Mucosa of descending colon (tissue), 3 donors: ENCODE results near the gene USP32. TPM values are rescaled to one million over a fixed set of nuclear protein-coding genes. Genes with fewer than 3 reads are reported as not detected.

ENCODE experiments used
- ATAC-seq: fragments of 200-7000 bp; cut with Tn5 transposase; one replicate; pipeline ENCODE4 v1.9.1; 2020; ENCODE audit warnings: mild to moderate bottlenecking, moderate library complexity
- DNase-seq, 3 donors: peaks; one replicate each; pipeline ENCODE4 v3.0.0-alpha.2; 2020
- H3K36me3 ChIP-seq: fragments of 200-600 bp; one replicate; pipeline ENCODE4 v1.8.0; 2021; ENCODE audit warnings: low read depth, mild to moderate bottlenecking
- H3K4me1 ChIP-seq: fragments of 200-600 bp; one replicate; pipeline ENCODE4 v1.8.0; 2021; ENCODE audit warnings: low read depth, mild to moderate bottlenecking
- H3K4me3 ChIP-seq: fragments of 200-600 bp; one replicate; pipeline ENCODE4 v1.8.0; 2021; ENCODE audit warnings: mild to moderate bottlenecking
- H3K9me3 ChIP-seq: fragments of 200-600 bp; one replicate; pipeline ENCODE4 v1.8.0; 2021; ENCODE audit warnings: mild to moderate bottlenecking
- intact Hi-C, 2 donors: fragments of 100-400 bp; cut with DNase I in 1 of 2; cut with micrococcal nuclease in 1 of 2; formaldehyde crosslinking; loops; one replicate each; pipeline versions ENCODE4 v1.11.0 to v1.11.1; 2022; cut with DNase I, micrococcal nuclease
- total RNA-seq, 3 donors: library from RNA; stranded (reverse); fragmentation: NEBNext Ultra II Directional in 2 of 3; extraction: Animal tissue kit (Norgen Biotek cat#: 25700) in 2 of 3; gene quantifications; one replicate each; pipeline versions ENCODE4 v1.2.1 to v1.2.4, GENCODE V29; 2021 to 2023
- TF ChIP-seq, protein P1 (sequence below): fragments of 200-600 bp; IDR thresholded peaks from one replicate; pipeline ENCODE4 v1.8.0; 2022; ENCODE audit warnings: antibody characterized with exemption, mild to moderate bottlenecking
- donor health status: DM: no; HTN: no; CAD: no; lungs with moderate emphysema.
- donor health status: DM: no; HTN: no; CAD: no.
- donor health status: DM: no; HTN: yes; CAD: no.

Gene USP32
- total RNA-seq, 3 donors from 2014 or later: 37.2 to 52.3 (median 38.5) TPM

DNA sequence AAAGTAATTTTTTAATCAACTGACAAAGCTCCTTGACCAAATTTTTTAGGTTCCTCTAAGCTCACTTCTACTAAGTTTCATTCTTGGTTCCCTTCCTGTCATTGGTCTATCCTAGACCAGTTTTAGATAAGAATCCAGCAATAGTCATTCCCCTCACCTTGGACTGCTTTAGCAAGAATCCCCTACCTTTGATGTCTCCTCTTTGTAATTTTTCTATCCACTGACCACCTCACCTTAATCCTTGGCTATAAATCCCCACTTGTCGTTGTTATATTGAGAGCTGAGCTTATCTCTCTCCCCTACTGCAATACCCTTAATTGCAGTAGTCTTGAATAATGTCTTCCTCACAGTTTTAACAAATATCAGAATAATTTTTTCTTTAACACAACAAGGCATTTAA lies 107.2 kb downstream of the USP32 start:
- DNase-seq (no peak), ATAC-seq (no peak)
- no peak overlapping the region for H3K4me3 ChIP-seq
- H3K9me3 ChIP-seq: no peaks in the 10 kb centered on the region
- no peaks in the 10 kb centered on the region for H3K36me3 ChIP-seq
- TF ChIP-seq, protein P1, sequence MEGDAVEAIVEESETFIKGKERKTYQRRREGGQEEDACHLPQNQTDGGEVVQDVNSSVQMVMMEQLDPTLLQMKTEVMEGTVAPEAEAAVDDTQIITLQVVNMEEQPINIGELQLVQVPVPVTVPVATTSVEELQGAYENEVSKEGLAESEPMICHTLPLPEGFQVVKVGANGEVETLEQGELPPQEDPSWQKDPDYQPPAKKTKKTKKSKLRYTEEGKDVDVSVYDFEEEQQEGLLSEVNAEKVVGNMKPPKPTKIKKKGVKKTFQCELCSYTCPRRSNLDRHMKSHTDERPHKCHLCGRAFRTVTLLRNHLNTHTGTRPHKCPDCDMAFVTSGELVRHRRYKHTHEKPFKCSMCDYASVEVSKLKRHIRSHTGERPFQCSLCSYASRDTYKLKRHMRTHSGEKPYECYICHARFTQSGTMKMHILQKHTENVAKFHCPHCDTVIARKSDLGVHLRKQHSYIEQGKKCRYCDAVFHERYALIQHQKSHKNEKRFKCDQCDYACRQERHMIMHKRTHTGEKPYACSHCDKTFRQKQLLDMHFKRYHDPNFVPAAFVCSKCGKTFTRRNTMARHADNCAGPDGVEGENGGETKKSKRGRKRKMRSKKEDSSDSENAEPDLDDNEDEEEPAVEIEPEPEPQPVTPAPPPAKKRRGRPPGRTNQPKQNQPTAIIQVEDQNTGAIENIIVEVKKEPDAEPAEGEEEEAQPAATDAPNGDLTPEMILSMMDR: no peak
- H3K4me1 ChIP-seq: no peaks in the 10 kb centered on the region
- intact Hi-C loops: no loop called here

DNA sequence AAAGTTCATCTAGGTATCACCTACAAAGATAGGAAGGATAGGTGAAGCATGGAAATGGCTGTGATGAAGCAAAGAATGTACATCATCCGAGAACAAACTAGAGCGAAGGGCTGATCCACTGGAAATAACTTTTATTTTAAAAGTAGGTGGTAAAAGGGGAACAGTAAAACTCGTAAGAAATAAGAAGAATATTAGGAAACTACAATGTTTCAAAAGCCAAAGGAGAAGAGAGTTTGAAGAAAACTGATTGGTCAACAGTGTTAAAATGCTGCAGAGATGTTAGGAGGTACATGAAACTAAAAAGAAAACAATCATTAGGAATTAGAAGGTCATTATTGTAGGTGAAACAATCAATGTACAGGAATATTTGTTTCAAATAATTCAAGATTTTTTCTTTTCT lies 108.1 kb downstream of the USP32 start:
- TF ChIP-seq, protein P1: no peak
- DNase-seq: no peak
- no peak for ATAC-seq
- Histone ChIP-seq H3K36me3 (no peaks in the 10 kb centered on the region), H3K9me3 (no peaks in the 10 kb centered on the region), H3K4me3 (no peak overlapping the region), H3K4me1 (no peaks in the 10 kb centered on the region)
- intact Hi-C loops: no loop called here

DNA sequence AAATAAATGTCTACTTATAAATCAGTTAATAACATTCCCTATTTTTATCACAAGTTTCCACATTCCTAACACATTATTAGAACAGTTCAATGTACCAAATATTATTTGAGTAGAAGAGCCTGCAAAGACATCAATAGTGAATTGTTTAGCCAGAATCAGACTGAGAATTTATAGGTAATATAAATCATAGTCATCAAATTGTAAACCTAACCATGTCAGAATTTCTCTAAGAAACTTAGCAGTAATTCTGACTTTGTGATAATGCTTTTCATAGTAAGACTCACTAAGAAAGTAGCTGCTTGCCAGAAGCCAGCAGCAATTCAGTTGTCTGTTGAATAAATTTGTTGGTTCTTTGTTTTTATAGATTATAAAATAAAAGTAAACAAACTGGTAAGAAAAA lies 111.3 kb downstream of the USP32 start:
- TF ChIP-seq, protein P1: no peak
- DNase-seq: no peak
- Histone ChIP-seq H3K4me3 (no peak overlapping the region), H3K9me3 (no peaks in the 10 kb centered on the region), H3K4me1 (no peaks in the 10 kb centered on the region), H3K36me3 (no peaks in the 10 kb centered on the region)
- intact Hi-C loops: no loop called here
- no peak for ATAC-seq

DNA sequence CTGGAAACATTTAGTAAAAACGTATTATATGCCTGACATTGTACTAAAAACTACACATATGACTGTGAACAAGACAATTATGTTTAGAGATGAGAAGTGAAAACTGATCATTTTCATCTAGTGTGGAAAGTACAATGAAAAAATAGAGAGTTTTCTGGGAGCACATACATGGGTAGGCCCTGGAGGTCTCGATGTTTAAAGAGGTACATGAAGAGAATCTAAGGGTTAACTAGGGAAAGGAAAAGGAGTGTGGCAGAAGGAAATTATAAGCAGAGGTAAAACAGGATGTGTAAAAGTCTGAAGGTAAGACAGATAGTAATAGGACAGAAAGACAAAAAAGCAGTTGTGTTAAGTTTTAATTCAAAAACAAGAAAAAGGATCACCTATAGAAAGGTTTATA lies 113.7 kb downstream of the USP32 start:
- Histone ChIP-seq H3K9me3 (no peaks in the 10 kb centered on the region), H3K4me3 (no peak overlapping the region), H3K36me3 (no peaks in the 10 kb centered on the region), H3K4me1 (no peaks in the 10 kb centered on the region)
- intact Hi-C loops: no loop called here
- TF ChIP-seq, protein P1: no peak
- no peak for ATAC-seq
- no peak for DNase-seq

DNA sequence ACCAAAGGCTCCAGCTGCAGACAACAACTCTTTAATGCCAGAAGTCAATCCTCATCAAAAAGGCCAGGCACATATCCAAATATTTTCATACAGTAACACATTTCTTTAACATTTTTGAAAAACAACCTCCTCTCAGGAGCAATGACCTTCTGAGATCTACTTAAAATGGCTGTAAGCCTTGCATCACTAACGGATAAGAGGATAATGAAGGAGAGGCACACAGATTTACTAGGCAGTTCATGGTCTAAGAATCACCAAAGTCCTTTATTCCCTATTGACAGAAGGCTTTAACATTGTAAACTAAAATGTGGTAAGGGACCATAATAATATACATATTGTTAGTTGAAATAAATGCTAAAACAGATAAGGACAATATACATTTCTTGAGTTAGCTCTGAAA lies 114.7 kb downstream of the USP32 start:
- ATAC-seq: no peak
- TF ChIP-seq, protein P1: no peak
- intact Hi-C loops: no loop called here
- H3K36me3 ChIP-seq: no peaks in the 10 kb centered on the region
- no peak overlapping the region for H3K4me3 ChIP-seq
- DNase-seq: no peak
- H3K4me1 ChIP-seq: no peaks in the 10 kb centered on the region
- no peaks in the 10 kb centered on the region for H3K9me3 ChIP-seq

DNA sequence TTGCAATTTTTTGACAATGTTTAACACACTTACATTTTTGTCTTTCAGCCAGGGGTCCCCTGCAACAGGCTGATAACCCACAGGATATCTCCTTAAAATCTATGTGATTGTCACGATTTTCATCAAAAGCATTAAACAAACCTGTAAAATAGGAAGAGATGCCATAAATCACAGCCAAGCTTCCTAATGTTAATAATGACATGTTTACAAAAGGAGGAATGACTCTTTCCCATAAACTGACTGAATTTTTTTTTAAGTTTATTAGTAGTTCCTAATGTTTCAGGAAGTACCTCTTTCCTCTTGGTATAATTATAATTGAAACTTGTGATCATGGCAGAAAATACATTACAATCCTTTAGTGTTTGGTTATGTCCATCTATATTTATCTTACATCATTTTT lies 122.5 kb downstream of the USP32 start:
- no peaks in the 10 kb centered on the region for H3K36me3 ChIP-seq
- intact Hi-C loops: no loop called here
- TF ChIP-seq, protein P1: no peak
- DNase-seq (no peak), ATAC-seq (no peak)
- H3K4me3 ChIP-seq: no peak overlapping the region
- no peaks in the 10 kb centered on the region for H3K9me3 ChIP-seq
- H3K4me1 ChIP-seq: no peaks in the 10 kb centered on the region
